ENCODE measurements around the gene NOG.
A peak's percentile ranks its signal among the peaks of the same experiment; 100 is the strongest.

Gene NOG

DNA sequence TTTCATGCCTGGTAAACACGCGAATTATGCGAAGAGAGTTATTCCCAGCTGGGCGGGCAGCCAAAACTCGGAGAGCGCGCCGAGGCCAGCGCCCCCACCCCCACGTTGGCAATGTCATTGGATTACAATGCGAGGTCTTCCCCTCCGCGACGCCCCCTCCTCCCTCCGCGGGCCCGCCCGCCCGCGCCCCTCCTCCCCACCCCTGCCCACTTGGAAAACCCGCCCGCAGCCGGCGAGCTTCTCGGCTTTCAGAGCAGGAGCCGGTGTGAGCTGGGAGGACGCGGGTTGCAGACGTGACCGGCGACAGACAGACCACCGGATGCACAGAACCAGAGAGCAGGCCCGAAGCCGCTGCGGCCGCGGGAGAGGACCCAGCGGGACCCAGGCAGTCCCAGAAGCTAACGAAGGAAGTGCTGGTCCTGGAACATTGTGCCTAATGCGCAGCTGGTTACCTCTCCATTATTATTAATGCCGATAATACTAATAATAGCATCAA, 4.0 kb downstream of the NOG start:
- peak; percentile 34 for DNase-seq

- DNase-seq: no peak
These were observed 5.0 kb downstream of the NOG start for GRCh38 chr17:56598466-56598865.

DNA sequence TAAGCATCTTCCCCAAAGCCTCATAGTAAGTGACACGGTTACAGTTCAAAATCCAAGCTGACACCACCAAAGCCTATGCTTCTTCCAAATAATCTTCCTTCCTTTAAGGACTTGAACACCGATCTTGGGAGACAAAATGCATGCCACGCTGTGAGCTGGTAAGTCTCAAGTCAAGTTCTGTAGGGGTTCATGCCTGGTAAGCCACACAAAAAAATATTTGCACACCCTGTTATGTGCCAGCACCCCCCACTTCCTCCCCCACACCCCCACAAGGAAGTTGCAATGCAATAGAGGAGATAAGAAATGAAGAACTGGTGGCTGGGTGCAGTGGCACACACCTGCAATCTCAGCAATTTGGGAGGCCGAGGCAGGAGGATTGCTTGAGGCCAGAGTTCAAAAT, 5.6 kb downstream of the NOG start:
- no peak for DNase-seq

DNA sequence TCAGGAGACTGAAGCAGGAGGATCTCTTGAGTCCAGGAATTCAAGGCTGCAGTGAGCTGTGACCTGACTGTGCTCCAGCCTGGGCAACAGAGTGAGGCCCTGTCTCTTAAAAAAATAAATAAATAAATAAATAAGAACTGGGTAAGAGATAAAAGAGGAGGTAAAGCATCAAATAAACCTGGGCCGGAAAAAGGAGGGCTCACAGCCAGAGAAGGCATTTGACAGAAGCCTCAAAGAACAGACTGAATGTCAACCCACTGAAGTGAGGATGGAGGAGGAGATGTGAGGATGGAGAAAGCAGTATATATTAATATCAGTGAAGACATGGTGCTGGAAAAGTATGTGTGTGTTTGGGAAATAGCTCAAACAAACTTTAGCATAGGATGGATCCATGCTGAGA, 6.1 kb downstream of the NOG start:
- no peak for DNase-seq

DNA sequence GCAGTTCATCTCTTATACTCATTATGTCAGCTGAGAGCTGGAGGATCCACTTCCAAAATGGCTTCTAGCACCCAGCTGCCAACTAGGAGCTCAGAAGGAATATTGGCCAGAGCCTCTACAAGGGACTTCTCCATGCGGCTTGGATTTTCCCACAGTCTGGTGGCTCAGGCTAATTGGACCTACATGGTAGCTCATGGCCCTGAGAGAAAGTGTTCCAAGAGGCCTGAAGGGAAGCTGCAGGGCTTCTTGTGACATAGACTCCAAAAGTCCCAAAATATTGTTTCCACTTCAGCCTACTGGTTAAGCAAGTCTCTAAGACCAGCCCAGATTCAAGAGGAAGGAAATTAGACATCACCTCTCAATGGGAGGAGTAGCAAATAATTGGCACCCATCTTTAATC, 6.8 kb downstream of the NOG start:
- DNase-seq: no peak

DNA sequence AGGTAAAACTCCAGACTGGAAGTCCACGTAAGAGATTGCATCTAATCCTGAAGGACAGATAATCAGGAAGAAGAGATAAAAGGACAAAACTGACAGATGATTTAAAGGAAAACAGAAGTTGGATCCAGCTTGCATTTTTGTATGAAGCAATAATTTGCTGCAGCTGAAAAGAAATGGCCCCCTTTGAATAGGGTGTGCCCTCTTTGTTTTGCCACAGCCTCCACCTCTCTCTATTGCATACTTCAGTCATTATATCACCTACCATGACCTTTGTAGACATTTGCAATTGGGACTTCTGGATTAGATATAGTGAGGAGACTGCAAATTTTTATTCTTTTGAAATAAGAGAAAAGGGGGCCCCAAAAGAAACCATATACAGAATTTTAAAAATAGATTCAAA, 8.1 kb downstream of the NOG start:
- DNase-seq: no peak

GRCh38 chr17:56602292-56603130, 9.0 kb downstream of the NOG start:
- no peak for DNase-seq

GRCh38 chr17:56603486-56604238, 10.2 kb downstream of the NOG start:
- no peak for DNase-seq

- DNase-seq: no peak
These were observed 11.3 kb downstream of the NOG start for GRCh38 chr17:56604691-56605290.

DNA sequence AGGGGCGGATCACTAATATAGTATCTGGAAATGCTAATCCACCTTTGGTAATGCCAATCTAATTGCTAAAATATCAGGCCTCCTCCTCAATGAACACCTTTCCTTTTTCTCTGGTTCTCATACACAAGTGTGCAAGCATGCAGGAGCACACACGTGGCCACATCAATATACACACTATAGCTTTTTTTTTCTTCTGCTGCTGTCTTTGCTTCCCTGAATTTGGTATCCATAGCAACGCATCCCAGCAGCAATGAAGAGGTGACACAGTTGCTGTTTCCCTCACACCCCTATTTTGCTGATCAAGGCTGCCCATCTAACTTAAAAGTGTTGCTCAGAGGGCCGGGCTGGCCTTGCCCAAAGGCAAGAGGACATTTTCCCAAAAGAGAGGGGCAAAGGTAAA, 15.4 kb downstream of the NOG start:
- no peak for DNase-seq

GRCh38 chr17:56610321-56610720, 16.8 kb downstream of the NOG start:
- DNase-seq: no peak

GRCh38 chr17:56613131-56613530, 19.6 kb downstream of the NOG start:
- DNase-seq: no peak

DNA sequence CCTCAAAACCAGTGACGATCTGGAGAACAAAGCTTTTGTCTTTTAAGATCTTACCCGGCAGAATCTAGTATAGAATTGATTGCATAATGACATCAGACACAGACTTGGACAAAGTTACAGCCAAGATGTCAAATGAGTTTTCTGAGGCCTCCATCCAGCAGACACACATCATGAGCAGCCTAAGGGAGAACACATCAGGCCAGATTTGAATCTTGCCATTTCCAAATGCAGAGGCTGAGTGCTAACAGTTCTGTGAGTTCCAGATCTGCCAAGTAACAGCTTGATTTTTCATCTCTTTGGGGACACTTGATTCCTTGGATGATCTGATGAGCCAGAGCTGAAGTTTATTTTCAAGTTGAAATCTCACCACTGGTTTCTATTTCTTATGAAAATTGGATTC, 21.0 kb downstream of the NOG start:
- DNase-seq: no peak

- DNase-seq: no peak
These were observed 22.7 kb downstream of the NOG start for GRCh38 chr17:56616239-56616638.

DNA sequence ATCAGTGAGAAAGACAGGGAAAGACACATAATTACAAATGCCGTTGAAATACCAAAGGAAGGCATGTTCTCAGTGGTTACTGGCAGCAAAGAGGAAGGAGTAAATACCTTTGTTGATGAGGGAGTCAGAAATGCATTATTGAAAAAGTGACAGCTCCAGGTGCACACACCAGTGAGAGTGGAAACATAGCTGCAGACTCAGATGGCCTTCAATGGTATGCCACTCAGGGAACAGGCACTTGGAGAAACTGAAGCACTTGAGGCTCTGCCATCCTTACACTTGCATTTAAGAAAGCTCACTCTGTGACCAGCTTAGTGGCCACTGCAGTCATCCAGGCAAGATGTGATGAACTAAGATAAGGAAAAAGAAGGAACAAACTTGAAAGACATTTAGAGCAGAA, 29.9 kb downstream of the NOG start:
- no peak for DNase-seq

DNA sequence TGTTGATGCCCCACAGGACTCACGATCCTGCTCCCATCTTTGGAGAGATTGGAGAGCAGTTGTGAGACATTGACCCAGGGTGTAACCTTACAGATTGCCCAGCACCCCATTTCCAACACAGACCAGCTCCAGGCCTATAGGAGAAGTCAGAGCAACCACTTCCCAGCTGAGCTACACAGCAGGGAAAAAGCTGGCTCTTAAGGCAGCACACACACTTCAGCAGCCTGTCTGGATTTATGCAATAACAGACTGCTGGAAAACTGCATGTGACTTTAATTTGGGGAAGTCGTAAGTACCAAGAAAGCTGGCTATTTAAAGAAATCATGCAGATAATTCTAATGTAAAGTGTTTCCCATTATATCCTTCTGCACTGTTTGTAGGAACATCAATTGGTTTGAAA, 30.8 kb downstream of the NOG start:
- DNase-seq: no peak

- DNase-seq: no peak
These were observed 31.4 kb downstream of the NOG start for GRCh38 chr17:56624912-56625311.

- no peak for DNase-seq
These were observed 36.1 kb downstream of the NOG start for GRCh38 chr17:56629531-56630075.

DNA sequence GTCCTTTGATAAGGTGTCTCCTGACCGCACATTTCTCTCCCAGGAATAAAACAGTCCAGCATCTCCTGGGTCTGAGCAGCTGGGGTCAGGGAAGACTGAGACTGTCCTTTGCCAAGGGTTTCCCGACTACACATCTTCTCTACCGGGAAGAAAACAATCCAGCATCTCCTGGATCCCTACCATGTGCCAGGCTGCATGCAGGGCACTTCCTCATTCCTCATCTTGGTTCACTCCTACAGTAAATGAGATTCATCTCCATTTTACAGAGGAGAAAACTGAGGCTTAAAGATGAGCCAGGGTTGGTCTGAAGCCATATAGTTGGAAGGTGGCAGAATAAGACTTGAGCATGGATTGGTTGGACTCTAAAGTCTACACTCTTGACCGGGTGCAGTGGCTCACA, 36.7 kb downstream of the NOG start:
- no peak for DNase-seq

DNA sequence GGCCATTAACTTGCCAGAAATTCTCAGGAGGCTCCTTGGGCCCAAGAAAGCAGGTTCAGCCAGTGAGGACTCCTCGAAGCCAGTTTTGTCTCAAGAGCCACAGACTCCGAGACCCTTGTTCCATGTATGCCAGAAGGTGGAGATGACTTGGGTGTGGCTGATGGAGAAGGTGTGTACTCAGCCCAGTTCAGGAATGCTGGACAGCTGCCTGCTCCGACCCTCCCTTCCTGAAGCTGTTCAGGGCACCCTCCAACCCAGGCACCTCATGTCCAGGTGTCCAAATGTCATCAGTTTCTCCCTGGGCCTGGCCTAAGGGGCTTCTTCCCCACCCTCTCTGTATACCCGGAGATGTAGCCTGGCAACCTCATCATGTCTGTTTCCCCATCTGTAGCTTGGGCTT, 40.2 kb downstream of the NOG start:
- DNase-seq: no peak

- DNase-seq: no peak
These were observed 42.1 kb downstream of the NOG start for GRCh38 chr17:56635641-56636040.

DNA sequence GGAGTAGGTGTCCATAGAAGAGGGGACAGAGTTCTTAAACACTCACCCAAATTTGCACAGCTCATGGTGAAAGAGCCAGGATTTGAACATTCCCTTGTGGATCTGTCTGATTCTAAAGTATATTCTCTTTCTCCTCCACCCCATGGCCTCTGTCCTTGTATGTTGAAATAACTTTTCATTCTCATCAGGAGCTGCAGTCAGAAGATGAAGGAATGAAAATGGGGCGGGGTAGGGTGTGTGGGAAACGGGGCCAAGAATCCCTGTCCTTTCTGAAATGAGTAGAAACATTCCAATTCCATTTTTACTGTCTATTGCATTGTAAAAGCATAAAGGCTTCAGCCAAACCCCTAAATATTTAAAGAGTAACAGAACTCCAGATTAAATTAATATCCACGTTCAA, 42.8 kb downstream of the NOG start:
- no peak for DNase-seq

DNA sequence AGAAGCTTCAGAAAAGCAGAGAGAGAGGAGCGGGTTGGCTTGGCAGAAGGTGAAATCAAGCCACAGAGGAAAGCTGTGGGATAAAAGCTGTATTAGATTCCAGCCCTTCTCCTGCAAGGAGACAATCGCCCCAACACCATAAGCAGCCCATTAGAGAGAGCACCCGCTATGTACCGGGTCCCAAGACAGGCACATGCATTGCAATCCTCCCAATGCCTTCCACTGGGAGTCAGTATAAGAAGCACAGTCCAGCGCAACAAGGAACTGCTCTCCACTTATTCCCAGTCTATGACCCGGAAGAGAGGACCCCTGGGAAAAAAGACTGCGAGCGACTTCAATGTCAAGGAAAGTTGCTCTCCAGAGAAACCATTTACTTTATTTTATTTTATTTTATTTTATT, 43.8 kb downstream of the NOG start:
- DNase-seq: no peak

DNA sequence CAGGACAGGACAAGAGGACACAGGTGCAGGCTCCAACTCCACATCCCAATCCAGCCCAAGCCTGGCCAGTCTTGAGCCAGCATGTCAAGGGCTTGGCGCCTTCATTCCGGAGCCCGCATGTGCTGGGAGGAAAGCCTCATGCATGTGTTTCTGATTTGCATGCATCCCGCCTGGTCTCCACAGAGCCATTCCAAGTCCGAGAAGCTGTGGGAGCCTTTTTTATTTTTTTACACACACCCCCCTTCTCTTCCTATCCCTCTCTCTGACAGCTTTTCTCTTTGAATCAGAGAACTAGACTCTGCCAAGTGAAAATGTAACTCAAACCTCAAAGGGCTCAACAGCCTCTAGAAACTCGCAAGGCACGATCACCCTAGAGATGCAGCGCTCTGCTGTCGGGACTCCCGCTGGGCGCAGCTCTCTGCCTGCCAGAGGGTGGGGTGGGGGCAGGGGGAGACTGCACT, 45.1 kb downstream of the NOG start:
- DNase-seq: no peak
